Measurements from ENCODE around the gene MAPK11.
"Not testable (repeated sequence)": the region's sequence is repeated elsewhere in the genome, so short reads cannot be mapped to it uniquely, and the experiment has no call there.

Gene MAPK11

GRCh38 chr22:50274771-50275170 is 4.6 kb upstream of the MAPK11 start:
- peaks cover 0 to 49% (median 29%) of the 10 kb centered on the region in 4 experiments for H3K36me3 ChIP-seq (ENCODE audit: control insufficient read depth in 4 of 4, insufficient read depth in 4 of 4, low read length in 3 of 4)
- H3K27ac ChIP-seq (ENCODE audit: insufficient read depth in 1 of 2, low read depth in 1 of 2, low read length in 2 of 2, poor library complexity in 1 of 2, severe bottlenecking in 2 of 2) = no peak overlapping the region
- ChIA-PET POLR2A (no interaction called here), CTCF (interaction anchor here (1.1 to 6.5 kb wide), 7 partner anchors 23 to 94 kb away, joined by 4 to 120 read pairs (median 15); partner anchors contain the start of genes DENND6B, HDAC10 and PLXNB2)
- WGBS (ENCODE audit: insufficient coverage) = 90% methylated on average over 7 of the region's 7 CpGs
- no peak overlapping the region for H3K4me3 ChIP-seq (ENCODE audit: control insufficient read depth in 1 of 7, extremely low read depth in 1 of 7, insufficient read depth in 4 of 7, low read depth in 2 of 7, low read length in 6 of 7)
- H3K27me3 ChIP-seq (replicated peaks in 2 of 5; ENCODE audit: control insufficient read depth in 4 of 5, insufficient read depth in 5 of 5, low read length in 4 of 5) = peaks cover 0 to 14% (median 3%) of the 10 kb centered on the region in 5 experiments
- peaks cover 0 to 7% (median 0%) of the 10 kb centered on the region in 5 experiments for H3K9me3 ChIP-seq (ENCODE audit: control extremely low read depth in 1 of 5, control insufficient read depth in 4 of 5, insufficient read depth in 2 of 5, low read depth in 1 of 5, low read length in 4 of 5)
- peaks cover 0 to 27% (median 20%) of the 10 kb centered on the region in 4 experiments for H3K4me1 ChIP-seq (ENCODE audit: control extremely low read depth in 1 of 4, control insufficient read depth in 4 of 4, insufficient read depth in 4 of 4, low read length in 3 of 4)
- no peak for DNase-seq

GRCh38 chr22:50274311-50274710 is 4.1 kb upstream of the MAPK11 start:
- Histone ChIP-seq H3K27me3 (replicated peaks in 2 of 5; ENCODE audit: control insufficient read depth in 4 of 5, insufficient read depth in 5 of 5, low read length in 4 of 5) (peaks cover 0 to 14% (median 3%) of the 10 kb centered on the region in 5 experiments), H3K36me3 (ENCODE audit: control insufficient read depth in 4 of 4, insufficient read depth in 4 of 4, low read length in 3 of 4) (peaks cover 0 to 44% (median 27%) of the 10 kb centered on the region in 4 experiments), H3K4me3 (ENCODE audit: control insufficient read depth in 1 of 7, extremely low read depth in 1 of 7, insufficient read depth in 4 of 7, low read depth in 2 of 7, low read length in 6 of 7) (no peak overlapping the region), H3K4me1 (ENCODE audit: control extremely low read depth in 1 of 4, control insufficient read depth in 4 of 4, insufficient read depth in 4 of 4, low read length in 3 of 4) (peaks cover 0 to 32% (median 24%) of the 10 kb centered on the region in 4 experiments), H3K9me3 (ENCODE audit: control extremely low read depth in 1 of 5, control insufficient read depth in 4 of 5, insufficient read depth in 2 of 5, low read depth in 1 of 5, low read length in 4 of 5) (peaks cover 0 to 7% (median 0%) of the 10 kb centered on the region in 5 experiments), H3K27ac (ENCODE audit: insufficient read depth in 1 of 2, low read depth in 1 of 2, low read length in 2 of 2, poor library complexity in 1 of 2, severe bottlenecking in 2 of 2) (no peak overlapping the region)
- WGBS (ENCODE audit: insufficient coverage) = 56% methylated on average over 2 of the region's 7 CpGs
- peak; percentile 64 to 81 (median 72) for DNase-seq
- ChIA-PET POLR2A (no interaction called here), CTCF (interaction anchor here (0.8 to 6.5 kb wide), 8 partner anchors 11 to 94 kb away, joined by 3 to 120 read pairs (median 12); partner anchors contain the start of genes DENND6B, HDAC10 and PLXNB2)

GRCh38 chr22:50273781-50274180 is 3.6 kb upstream of the MAPK11 start:
- peaks cover 0 to 39% (median 24%) of the 10 kb centered on the region in 4 experiments for H3K36me3 ChIP-seq (ENCODE audit: control insufficient read depth in 4 of 4, insufficient read depth in 4 of 4, low read length in 3 of 4)
- 99% methylated on average over 7 of the region's 10 CpGs for WGBS (ENCODE audit: insufficient coverage)
- H3K27me3 ChIP-seq (replicated peaks in 2 of 5; ENCODE audit: control insufficient read depth in 4 of 5, insufficient read depth in 5 of 5, low read length in 4 of 5) = peaks cover 0 to 14% (median 3%) of the 10 kb centered on the region in 5 experiments
- POLR2A ChIA-PET; DNase-seq; H3K27ac ChIP-seq (ENCODE audit: insufficient read depth in 1 of 2, low read depth in 1 of 2, low read length in 2 of 2, poor library complexity in 1 of 2, severe bottlenecking in 2 of 2); H3K9me3 ChIP-seq (ENCODE audit: control extremely low read depth in 1 of 5, control insufficient read depth in 4 of 5, insufficient read depth in 2 of 5, low read depth in 1 of 5, low read length in 4 of 5); H3K4me3 ChIP-seq (ENCODE audit: control insufficient read depth in 1 of 7, extremely low read depth in 1 of 7, insufficient read depth in 4 of 7, low read depth in 2 of 7, low read length in 6 of 7): not testable (repeated sequence)
- CTCF ChIA-PET = interaction anchor here (0.7 to 6.5 kb wide), 11 partner anchors 10 to 197 kb away, joined by 3 to 120 read pairs (median 6); partner anchors contain the start of genes DENND6B, HDAC10 and PLXNB2
- peaks cover 0 to 37% (median 29%) of the 10 kb centered on the region in 4 experiments for H3K4me1 ChIP-seq (ENCODE audit: control extremely low read depth in 1 of 4, control insufficient read depth in 4 of 4, insufficient read depth in 4 of 4, low read length in 3 of 4)

DNA sequence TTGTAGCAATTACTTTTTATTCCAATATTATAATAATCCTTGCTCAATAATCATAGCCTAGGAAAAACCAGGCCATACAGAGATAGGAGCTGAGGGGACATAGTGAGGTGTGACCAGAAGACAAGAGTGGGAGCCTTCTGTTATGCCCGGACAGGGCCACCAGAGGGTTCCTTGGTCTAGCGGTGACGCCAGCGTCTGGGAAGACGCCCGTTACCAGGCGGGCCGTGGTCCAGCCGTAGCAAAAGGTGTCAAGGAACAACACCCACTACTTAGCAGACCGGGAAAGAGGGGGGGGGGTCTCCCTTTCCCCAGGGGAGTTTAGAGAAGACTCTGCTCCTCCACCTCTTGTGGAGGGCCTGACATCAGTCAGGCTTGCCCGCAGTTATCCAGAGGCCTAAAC is 3.2 kb upstream of the MAPK11 start:
- H3K4me3 ChIP-seq (ENCODE audit: control insufficient read depth in 1 of 7, extremely low read depth in 1 of 7, insufficient read depth in 4 of 7, low read depth in 2 of 7, low read length in 6 of 7); H3K9me3 ChIP-seq (ENCODE audit: control extremely low read depth in 1 of 5, control insufficient read depth in 4 of 5, insufficient read depth in 2 of 5, low read depth in 1 of 5, low read length in 4 of 5); POLR2A ChIA-PET; H3K27ac ChIP-seq (ENCODE audit: insufficient read depth in 1 of 2, low read depth in 1 of 2, low read length in 2 of 2, poor library complexity in 1 of 2, severe bottlenecking in 2 of 2); DNase-seq: not testable (repeated sequence)
- CTCF ChIA-PET = interaction anchor here (0.7 to 6.5 kb wide), 10 partner anchors 10 to 197 kb away, joined by 3 to 120 read pairs (median 8); partner anchors contain the start of genes DENND6B, HDAC10 and PLXNB2
- Histone ChIP-seq H3K36me3 (ENCODE audit: control insufficient read depth in 4 of 4, insufficient read depth in 4 of 4, low read length in 3 of 4) (peaks cover 0 to 34% (median 22%) of the 10 kb centered on the region in 4 experiments), H3K4me1 (ENCODE audit: control extremely low read depth in 1 of 4, control insufficient read depth in 4 of 4, insufficient read depth in 4 of 4, low read length in 3 of 4) (peaks cover 0 to 42% (median 33%) of the 10 kb centered on the region in 4 experiments), H3K27me3 (replicated peaks in 2 of 5; ENCODE audit: control insufficient read depth in 4 of 5, insufficient read depth in 5 of 5, low read length in 4 of 5) (peaks cover 0 to 14% (median 4%) of the 10 kb centered on the region in 5 experiments)
- WGBS (ENCODE audit: insufficient coverage) = 60% methylated on average over 3 of the region's 11 CpGs

DNA sequence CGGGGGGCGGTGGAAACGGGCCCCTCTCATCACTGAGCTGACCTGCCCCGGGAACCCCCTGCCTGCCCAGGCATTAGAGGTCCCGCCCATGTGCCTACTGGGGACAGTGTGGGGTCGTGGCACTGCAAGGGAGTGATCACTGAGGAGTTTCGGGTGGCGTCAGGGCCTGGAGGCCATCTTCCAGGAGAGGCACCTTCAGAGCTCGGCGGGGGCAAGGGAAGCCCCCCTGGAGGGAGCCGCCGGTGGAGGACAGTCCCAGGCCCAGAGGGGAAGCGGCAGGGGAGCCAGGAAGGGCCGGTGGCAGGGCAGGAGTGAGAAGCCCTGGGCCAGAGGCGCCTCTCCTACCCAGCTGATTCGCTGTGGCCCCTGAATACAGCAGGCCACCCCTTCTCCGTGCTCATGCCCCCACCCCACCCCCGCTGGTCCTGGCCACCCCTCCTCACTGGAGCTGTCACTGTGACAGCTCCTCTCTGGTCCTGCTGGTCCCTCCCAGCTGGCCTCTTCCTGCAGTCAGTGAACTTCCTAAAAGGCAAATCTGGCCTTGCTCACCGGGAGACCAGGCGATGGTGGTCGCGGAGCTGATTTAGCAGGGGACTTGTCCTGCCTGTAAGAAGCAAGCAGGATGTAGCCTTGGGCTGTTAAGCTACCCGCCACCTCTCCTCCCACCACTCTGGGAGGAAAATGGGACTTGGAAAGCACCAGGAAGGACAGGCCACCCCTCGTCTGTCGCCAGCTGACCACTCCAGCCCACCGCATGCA is 2.0 kb upstream of the MAPK11 start:
- 48% methylated on average over 22 of the region's 26 CpGs for WGBS (ENCODE audit: insufficient coverage)
- DNase-seq = no peak
- Histone ChIP-seq H3K9me3 (ENCODE audit: control extremely low read depth in 1 of 5, control insufficient read depth in 4 of 5, insufficient read depth in 2 of 5, low read depth in 1 of 5, low read length in 4 of 5) (peaks cover 0 to 8% (median 0%) of the 10 kb centered on the region in 5 experiments), H3K4me3 (ENCODE audit: control insufficient read depth in 1 of 7, extremely low read depth in 1 of 7, insufficient read depth in 4 of 7, low read depth in 2 of 7, low read length in 6 of 7) (peak overlapping the region in 1 of 7 experiments; percentile 80), H3K36me3 (ENCODE audit: control insufficient read depth in 4 of 4, insufficient read depth in 4 of 4, low read length in 3 of 4) (peaks cover 0 to 23% (median 14%) of the 10 kb centered on the region in 4 experiments), H3K4me1 (ENCODE audit: control extremely low read depth in 1 of 4, control insufficient read depth in 4 of 4, insufficient read depth in 4 of 4, low read length in 3 of 4) (peaks cover 0 to 47% (median 39%) of the 10 kb centered on the region in 4 experiments), H3K27me3 (replicated peaks in 2 of 5; ENCODE audit: control insufficient read depth in 4 of 5, insufficient read depth in 5 of 5, low read length in 4 of 5) (peaks cover 0 to 14% (median 4%) of the 10 kb centered on the region in 5 experiments), H3K27ac (ENCODE audit: insufficient read depth in 1 of 2, low read depth in 1 of 2, low read length in 2 of 2, poor library complexity in 1 of 2, severe bottlenecking in 2 of 2) (no peak overlapping the region)
- POLR2A ChIA-PET = interaction anchor here (0.6 to 0.8 kb wide), 2 partner anchors 25 to 94 kb away, joined by 4 to 5 read pairs; no protein-coding TSS in a partner anchor
- CTCF ChIA-PET = interaction anchor here (0.8 to 6.5 kb wide), 13 partner anchors 9 to 223 kb away, joined by 3 to 120 read pairs (median 5); partner anchors contain the start of genes DENND6B, HDAC10 and PLXNB2

DNA sequence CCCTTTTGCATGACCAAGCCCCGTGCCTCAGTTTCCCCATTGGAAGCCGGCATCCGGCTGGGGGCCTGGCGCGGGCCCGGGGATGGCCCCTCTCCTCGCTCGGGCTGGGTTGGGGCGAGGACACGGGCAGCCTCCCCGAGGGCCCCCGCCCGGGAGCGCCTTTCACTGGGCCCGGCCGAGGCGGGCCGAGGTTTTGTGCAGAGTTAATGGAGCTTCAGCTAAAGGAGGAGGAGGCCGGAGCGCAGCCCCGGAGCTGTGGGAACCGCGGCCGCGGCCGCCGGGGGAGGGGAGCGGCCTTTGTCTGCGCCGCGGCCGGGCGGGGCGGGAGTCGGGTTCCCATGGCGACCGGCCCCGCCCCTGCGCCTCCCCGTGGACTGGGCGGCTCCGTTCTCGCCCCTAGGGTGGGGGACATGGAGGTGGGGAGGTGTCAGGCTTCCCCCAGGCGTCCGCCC is 1.4 kb upstream of the MAPK11 start:
- WGBS (ENCODE audit: insufficient coverage) = under 1% methylated on average over 25 of the region's 45 CpGs
- peaks cover 0 to 47% (median 39%) of the 10 kb centered on the region in 4 experiments for H3K4me1 ChIP-seq (ENCODE audit: control extremely low read depth in 1 of 4, control insufficient read depth in 4 of 4, insufficient read depth in 4 of 4, low read length in 3 of 4)
- POLR2A ChIA-PET = no interaction called here
- peak overlapping the region in 6 of 7 experiments; percentile 30 to 80 (median 66) for H3K4me3 ChIP-seq (ENCODE audit: control insufficient read depth in 1 of 7, extremely low read depth in 1 of 7, insufficient read depth in 4 of 7, low read depth in 2 of 7, low read length in 6 of 7)
- no peak overlapping the region for H3K27ac ChIP-seq (ENCODE audit: insufficient read depth in 1 of 2, low read depth in 1 of 2, low read length in 2 of 2, poor library complexity in 1 of 2, severe bottlenecking in 2 of 2)
- DNase-seq = peak; percentile 43 to 57 (median 51)
- peaks cover 0 to 15% (median 0%) of the 10 kb centered on the region in 5 experiments for H3K9me3 ChIP-seq (ENCODE audit: control extremely low read depth in 1 of 5, control insufficient read depth in 4 of 5, insufficient read depth in 2 of 5, low read depth in 1 of 5, low read length in 4 of 5)
- peaks cover 0 to 21% (median 12%) of the 10 kb centered on the region in 4 experiments for H3K36me3 ChIP-seq (ENCODE audit: control insufficient read depth in 4 of 4, insufficient read depth in 4 of 4, low read length in 3 of 4)
- peaks cover 0 to 14% (median 4%) of the 10 kb centered on the region in 5 experiments for H3K27me3 ChIP-seq (replicated peaks in 2 of 5; ENCODE audit: control insufficient read depth in 4 of 5, insufficient read depth in 5 of 5, low read length in 4 of 5)
- CTCF ChIA-PET = interaction anchor here (1.3 to 6.5 kb wide), 6 partner anchors 8 to 70 kb away, joined by 3 to 120 read pairs (median 18); partner anchors contain the start of genes DENND6B, HDAC10 and PLXNB2
